ENCODE measurements around the gene CD55.

DNA sequence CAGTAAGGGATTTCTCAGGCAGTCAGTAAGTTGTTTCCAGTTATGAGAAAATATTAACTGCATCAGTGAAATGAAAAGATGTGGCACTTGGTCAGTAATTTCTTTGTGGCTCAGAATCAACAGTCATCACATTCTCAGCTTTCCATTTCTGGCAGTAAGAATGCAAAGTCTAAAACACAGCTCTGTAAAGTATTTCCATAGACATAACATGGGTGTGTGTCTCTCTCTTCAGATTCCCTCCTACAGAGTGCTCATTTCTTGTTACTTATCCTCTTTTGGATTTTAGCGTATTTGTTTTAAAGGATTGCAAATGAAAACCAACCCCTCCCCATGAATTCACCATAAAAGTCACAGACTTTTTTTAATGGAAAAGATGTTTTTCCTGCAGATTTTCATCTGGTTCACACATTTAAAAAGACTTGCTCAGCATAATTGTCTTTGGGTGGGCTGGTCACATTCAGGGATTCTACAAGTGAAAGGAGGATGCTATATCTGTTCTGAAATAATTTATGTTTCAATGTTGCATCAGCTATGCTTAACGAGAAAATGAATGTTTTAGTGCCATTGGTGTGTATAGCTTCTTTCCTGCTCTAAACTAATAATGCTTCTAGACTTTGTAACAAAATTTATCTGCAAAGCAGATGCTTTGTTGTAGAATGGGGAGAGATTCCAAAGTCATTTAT, 34.6 kb upstream of the CD55 start:
- no peak for TF ChIP-seq POLR2A (IDR thresholded peaks at IDR 0.05)
- TF ChIP-seq, protein P1, sequence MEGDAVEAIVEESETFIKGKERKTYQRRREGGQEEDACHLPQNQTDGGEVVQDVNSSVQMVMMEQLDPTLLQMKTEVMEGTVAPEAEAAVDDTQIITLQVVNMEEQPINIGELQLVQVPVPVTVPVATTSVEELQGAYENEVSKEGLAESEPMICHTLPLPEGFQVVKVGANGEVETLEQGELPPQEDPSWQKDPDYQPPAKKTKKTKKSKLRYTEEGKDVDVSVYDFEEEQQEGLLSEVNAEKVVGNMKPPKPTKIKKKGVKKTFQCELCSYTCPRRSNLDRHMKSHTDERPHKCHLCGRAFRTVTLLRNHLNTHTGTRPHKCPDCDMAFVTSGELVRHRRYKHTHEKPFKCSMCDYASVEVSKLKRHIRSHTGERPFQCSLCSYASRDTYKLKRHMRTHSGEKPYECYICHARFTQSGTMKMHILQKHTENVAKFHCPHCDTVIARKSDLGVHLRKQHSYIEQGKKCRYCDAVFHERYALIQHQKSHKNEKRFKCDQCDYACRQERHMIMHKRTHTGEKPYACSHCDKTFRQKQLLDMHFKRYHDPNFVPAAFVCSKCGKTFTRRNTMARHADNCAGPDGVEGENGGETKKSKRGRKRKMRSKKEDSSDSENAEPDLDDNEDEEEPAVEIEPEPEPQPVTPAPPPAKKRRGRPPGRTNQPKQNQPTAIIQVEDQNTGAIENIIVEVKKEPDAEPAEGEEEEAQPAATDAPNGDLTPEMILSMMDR (IDR thresholded peaks at IDR 0.05): no peak
